Kidney epithelial cell (primary cell): ENCODE measurements around the gene SHROOM2. TPM values are rescaled to one million over a fixed set of nuclear protein-coding genes. Genes with fewer than 3 reads are reported as not detected.

Experiments
- DNase-seq: peaks from one replicate; pipeline ENCODE4 v3.0.0-alpha.2; 2010; ENCODE audit warnings: low read depth
- H3K27me3 ChIP-seq: 2 replicates; pipeline ENCODE4 v1.6.0; 2011; ENCODE audit warnings: low read length; ENCODE audit not compliant: control insufficient read depth, insufficient read depth
- H3K36me3 ChIP-seq: 2 replicates; pipeline ENCODE4 v1.5.1; 2011; ENCODE audit warnings: low read length; ENCODE audit not compliant: control insufficient read depth, insufficient read depth
- H3K4me3 ChIP-seq: 2 replicates; pipeline ENCODE4 v1.5.1; 2011; ENCODE audit warnings: low read depth, mild to moderate bottlenecking, control low read depth, low read length
- CTCF ChIP-seq: IDR thresholded peaks from 2 replicates; pipeline ENCODE4 v1.5.1; 2011; ENCODE audit warnings: mild to moderate bottlenecking, moderate library complexity, low read length, control low read depth, inconsistent platforms; ENCODE audit not compliant: insufficient read depth, poor library complexity, severe bottlenecking
- total RNA-seq: library from RNA; depleted of rRNA; stranded (reverse); fragments of >200 nt; gene quantifications from 2 replicates; pipeline ENCODE4 v1.2.3, GENCODE V29; 2015

Gene SHROOM2
- total RNA-seq, 1 donor from 2014 or later: 10.6 TPM

- H3K36me3 ChIP-seq: no peaks in the 10 kb centered on the region
- no peak for DNase-seq
- H3K4me3 ChIP-seq: no peak overlapping the region
- no peaks in the 10 kb centered on the region for H3K27me3 ChIP-seq
- TF ChIP-seq CTCF: no peak
These were observed 96.6 kb downstream of the SHROOM2 start for GRCh38 chrX:9882669-9883446.

DNA sequence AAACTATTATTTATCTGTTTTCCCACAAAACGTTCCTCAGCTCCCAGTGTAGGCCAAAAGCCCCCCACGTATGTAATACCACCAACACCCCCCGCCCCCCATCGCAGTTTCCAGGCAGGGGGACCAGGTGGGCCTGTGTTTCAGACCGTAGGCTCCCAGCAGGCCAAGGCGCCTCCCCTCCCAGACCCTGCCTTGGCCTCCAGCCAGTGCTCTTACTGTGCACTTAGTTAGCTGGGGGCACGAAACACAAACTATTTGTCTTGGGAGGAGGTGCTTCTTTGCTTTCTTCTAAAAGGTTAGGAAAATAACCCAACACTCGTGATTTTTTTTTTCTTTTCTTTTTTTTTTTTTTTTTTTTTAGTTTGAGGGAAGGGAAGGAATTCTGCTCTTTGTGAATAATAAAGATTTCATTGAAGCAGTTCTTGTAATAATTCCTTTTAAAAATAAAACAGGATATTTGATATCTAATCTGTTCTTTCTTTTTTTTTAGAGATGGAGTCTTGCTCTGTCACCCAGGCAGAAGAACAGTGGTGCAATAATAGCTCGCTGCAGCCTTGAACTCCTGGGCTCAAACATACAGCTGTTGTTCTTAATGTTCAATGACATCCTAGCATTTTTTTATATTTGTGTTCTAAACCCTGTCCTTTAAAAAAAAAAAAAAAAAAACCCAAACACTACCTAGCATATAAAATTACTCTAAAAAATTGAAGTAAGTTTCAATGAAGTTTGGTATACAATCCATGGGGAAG, 98.0 kb downstream of the SHROOM2 start:
- H3K36me3 ChIP-seq: no peaks in the 10 kb centered on the region
- no peak for DNase-seq
- H3K4me3 ChIP-seq: no peak overlapping the region
- no peaks in the 10 kb centered on the region for H3K27me3 ChIP-seq
- no peak for TF ChIP-seq CTCF

- H3K36me3 ChIP-seq: no peaks in the 10 kb centered on the region
- H3K27me3 ChIP-seq: no peaks in the 10 kb centered on the region
- DNase-seq: no peak
- TF ChIP-seq CTCF: peak; percentile 70
- H3K4me3 ChIP-seq: no peak overlapping the region
These were observed 98.9 kb downstream of the SHROOM2 start for GRCh38 chrX:9885150-9885549.

GRCh38 chrX:9887659-9888297, 101.5 kb downstream of the SHROOM2 start:
- no peaks in the 10 kb centered on the region for H3K36me3 ChIP-seq
- DNase-seq: no peak
- no peaks in the 10 kb centered on the region for H3K27me3 ChIP-seq
- H3K4me3 ChIP-seq: no peak overlapping the region
- TF ChIP-seq CTCF: no peak

GRCh38 chrX:9888953-9889470, 102.8 kb downstream of the SHROOM2 start:
- TF ChIP-seq CTCF: no peak
- no peaks in the 10 kb centered on the region for H3K27me3 ChIP-seq
- H3K36me3 ChIP-seq: no peaks in the 10 kb centered on the region
- DNase-seq: no peak
- H3K4me3 ChIP-seq: no peak overlapping the region
